ENCODE measurements around the gene UBA7.

UBA7 gene

DNA sequence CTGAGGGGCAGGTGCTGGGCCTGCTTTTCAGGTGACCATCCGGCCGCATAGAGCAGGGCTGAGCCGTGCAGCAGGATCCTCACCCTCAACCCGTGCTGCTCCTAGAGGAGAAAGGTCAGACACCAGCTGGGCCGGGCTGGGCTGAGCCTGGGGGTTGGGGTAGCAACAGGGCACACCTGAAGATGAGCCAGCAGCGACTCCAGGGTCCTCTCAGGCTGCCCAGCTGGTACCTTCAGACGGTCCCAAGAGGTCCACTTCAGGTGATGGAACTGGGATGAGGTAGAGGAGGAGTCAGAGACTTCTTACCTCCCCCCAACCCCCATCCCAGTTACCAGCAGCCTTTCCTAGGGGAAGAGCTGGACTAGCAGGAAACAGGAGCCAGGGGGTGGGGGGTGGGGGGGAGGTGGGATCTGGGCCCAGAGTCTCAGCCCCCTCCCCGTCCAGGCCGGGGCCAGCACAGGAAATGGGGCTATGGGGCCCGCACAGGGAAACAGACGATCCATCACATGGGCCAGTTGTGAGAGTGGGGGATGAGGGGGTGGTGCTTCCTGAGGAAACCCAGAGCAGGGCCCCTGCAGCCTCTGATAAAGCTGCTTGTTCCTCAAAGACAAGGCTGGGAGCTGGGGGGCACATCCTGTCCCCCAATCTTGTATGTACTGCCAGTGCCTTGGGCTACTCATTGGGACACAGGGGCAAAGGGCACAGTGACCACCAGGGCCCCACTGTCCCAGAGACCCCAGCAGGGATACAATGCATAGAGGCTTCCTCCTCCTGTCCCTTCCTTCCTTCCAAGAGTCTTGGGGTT, 7.7 kb downstream of the UBA7 start:
- peak; percentile 98 for DNase-seq

GRCh38 chr3:49805367-49805782, 8.4 kb downstream of the UBA7 start:
- peak; percentile 86 for DNase-seq

GRCh38 chr3:49804141-49805041, 9.4 kb downstream of the UBA7 start:
- peak; percentile 64 for DNase-seq

DNA sequence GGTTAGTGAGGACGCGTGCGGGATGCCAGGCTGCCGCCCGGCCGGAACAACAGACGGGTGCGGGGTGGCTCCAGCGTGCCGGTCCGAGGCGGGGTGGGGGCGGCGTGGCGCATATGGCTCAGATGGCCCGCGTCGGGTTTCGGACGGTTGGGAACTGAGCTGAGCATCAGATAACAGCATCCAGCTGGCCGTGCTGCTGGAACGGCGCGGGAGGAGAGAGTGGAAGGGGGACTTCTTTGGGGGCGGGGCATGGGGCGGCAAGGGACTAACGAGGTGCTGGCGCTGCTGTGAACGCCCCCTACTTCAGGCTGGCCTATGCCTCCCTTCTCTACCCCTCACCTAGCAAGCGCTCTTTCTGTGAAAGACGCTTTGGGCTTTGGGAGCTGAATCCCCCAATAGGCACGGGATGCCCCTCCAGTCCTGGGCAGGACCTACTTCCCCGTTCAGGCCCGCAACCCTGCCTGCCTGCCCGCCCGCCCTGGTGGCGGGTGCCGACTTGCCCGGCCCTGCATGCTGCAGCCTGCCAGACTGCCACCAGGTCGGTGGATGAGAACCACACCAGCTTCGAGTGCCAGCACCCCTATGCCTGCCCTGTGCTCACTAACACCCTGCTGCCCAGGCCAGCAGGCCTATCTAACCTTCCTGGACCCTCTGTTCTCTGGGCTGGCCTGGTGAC, 10.2 kb downstream of the UBA7 start:
- peak; percentile 95 for DNase-seq

DNA sequence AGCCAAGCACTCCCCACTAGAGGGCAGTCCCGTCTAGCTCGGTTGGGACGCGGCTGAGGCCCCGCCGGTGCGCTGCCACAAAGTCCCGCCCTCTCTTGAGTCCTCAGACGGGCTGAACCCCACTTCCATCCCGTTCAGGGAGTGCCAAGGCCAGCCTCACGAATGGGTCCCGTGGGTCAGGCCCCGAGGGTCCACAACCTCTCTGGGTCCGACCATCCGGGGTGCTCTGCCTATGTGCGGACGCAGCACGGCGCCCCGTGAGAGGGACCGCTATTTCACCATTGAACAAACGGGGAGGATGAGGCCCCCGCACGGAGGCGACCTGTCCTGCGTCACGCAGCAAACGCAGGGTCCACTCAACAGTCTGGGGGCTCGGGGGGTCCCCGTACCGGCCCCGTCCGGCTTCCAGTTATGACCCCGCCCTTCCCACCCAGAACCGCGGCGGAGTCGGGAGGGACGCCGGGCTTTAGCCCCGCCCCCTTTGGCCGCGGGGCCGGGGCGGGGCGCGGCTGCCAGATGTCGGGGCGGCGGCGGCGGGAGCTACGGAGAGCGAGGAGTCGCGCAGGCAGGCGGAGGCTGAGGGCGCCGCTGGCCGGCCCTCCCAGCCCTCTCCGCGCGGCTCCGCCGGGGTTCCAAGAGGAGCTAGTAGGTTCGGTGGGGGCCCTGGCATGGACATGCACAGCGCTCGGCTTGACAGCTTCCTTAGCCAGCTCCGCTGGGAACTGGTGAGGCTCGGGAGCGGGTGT, 10.9 kb downstream of the UBA7 start, which contains the start of gene INKA1:
INKA1 (plus strand) TSS at position 543 of the 746 bp plus-strand sequence; CDS start at position 675, 132 bp downstream.
- peak; percentile 96 for DNase-seq

GRCh38 chr3:49801160-49801559, 12.6 kb downstream of the UBA7 start:
- no peak for DNase-seq

DNA sequence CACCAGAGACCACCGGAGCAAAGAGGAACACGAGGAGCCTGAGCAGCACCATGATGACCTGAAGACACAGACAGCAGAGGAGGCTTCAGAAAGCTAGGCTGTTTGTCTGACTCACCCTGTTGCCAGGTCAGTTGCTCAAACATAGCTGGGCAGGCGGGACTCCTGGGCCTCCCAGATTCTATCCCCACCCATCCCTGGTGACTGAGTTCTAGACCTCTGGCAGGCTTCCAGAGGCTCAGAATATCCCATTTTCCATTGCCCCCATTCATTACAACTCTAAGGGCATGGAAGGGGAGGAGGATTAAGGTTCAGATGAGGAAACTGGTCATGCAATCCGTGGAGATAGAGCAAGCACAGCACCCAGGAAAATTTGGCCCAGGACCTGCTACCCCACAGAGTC, 14.0 kb downstream of the UBA7 start, which contains the start of gene CDHR4:
CDHR4 (minus strand) TSS at position 113 of the 400 bp plus-strand sequence; CDS start at position 52, 61 bp downstream.
- no peak for DNase-seq

DNA sequence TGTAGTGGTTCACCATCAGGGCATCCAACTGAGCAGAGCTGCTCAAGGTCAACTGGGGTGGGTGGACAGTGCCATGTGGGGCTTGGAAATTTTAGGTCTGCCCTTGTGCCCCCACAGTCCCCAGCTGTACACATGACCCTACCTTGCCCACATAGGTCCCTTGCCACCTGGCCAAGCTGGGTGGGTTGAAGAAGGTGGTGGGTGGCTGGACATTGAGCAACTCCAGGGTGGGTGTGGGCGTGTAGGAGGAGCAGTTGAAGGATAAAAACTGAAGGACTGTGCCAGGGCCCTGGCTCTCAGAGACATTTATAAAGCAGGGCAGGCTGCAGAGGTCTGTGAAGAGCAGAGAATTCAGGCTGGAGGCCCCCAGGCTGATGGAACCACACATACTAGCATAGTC, 14.6 kb downstream of the UBA7 start:
- DNase-seq = no peak

DNA sequence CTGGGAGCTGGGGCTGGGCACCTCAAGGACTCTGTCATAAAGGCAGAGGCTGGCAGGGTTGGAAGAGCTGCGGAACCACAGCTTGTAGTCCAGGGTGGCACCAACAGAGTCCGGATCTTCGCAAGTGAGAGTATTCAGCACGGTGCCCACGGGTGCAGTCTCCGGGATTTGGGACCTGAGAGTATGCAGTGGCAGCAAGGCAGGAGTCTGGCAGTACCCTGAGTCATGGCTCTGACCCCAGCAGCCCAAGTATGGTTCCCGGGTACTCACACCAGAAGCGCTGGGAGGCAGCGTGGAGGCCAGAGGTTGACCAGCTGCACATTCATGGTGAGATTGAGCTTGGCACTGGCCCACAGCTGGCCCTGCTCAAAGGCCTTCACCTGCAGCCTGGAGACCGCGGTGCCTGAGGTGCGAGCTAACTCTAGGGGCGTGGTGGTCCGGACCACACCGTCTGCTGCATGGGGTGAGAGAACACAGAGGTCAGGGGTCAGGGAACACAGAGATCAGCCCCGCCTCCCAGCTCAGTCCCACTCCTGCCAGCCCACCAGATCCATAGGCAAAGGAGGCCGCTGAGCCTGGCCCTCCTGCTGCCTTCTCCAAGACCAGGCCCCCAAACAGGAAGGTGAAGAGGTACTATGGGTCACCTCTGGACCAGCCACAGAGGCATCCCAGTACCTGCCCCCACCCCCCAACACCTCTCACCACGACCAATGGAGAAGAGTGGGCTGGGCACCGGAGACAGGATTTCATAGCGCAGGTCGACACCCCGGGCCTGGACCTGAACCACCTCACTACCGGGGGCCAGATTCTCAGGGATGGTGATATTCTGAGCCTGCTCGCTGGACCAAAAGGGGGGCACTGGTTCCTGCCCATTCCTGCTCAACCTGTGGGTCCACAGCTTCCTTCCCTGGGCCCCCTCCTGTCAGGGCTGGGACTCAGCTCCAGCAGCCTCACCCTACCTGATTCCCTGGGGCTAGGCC, 18.5 kb downstream of the UBA7 start:
- no peak for DNase-seq

- DNase-seq = no peak
Observed at GRCh38 chr3:49794431-49794830, 19.3 kb downstream of the UBA7 start.

DNA sequence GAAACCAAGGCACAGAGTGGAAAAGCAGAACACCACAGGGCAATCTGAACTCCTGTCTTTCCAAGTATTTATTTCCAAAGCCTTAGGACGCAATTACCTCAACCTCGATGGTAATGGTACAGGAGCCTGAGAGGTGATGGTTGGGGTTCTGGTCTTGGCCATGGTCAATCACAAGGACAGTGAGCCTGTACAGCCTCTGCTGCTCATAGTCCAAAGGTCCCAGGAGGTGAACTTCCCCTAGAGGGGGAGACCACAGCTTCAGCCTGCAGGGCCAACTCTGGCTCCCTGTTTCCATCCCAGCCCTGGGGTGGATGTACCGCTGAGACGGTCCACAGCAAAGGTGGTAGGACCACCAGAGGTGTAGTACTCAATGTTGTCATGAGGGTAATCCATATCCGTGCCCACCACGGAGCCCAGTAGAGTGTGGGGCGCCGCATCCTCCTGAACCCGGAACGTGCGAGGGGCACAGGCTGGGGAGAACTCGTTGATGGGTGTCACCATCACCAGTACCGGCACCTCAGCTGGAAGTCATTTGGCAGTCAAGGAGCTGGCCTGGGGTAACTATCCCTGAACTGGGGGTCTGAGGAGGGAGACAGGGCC, 20.2 kb downstream of the UBA7 start:
- no peak for DNase-seq

GRCh38 chr3:49792371-49793150, 21.2 kb downstream of the UBA7 start:
- DNase-seq = no peak

DNA sequence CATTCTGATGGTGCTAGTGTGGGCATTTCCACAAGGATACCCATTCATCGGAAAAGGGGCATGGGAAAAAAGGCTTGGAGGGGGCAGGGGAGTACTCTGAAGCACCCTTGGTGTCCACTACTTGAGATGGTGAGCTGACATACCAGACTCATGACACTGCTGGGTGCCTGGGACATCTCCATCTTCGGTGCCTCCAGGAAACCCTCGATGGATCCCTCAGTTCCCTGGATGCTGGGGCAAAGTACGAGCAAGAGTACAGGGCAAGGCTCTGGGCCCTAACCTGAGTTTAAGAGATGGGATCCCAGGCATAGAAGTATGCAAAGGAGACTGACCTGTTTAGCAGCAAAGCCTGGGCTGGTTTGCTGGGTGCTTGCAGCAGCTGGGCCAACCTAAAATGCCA, 22.2 kb downstream of the UBA7 start:
- no peak for DNase-seq

DNA sequence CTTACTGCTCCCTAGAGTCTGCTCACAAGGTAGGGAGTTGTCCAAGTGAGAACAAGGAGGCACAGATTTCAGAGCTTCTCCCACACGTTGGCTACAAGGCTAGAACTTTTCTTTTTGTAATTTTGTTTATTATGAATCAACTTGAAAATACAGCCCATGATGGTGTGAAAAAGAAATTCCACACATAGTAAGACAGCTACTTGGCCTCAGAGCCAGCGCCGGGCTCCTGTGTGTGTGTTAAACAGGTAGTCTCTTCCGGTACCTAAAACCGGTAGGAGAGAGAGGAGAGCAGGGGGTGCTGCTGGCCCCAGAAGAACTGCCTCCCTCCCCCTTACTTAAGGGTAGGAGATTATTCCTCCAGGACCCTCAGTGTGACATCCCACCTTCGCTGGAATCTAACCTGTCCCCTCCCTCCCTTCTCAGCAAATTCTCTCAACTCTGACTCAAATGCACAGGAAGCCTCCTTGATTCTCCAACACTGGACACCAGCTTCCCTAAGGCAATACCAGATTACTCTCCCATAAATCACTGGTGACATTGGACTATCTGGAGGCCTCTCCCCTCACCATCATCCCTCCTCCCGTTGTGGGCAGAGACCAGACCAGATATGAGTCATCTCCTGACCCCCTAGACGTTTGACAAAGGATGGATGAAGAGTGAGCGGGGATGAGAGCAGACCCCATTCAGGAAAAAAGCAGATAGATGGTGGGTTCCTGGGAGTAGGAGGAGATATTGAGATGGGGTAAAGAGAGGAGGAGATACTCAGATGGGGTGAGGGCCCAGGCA, 22.9 kb downstream of the UBA7 start:
- DNase-seq = no peak

- DNase-seq = no peak
Observed at GRCh38 chr3:49788056-49788455, 25.7 kb downstream of the UBA7 start.

GRCh38 chr3:49787536-49787935, 26.2 kb downstream of the UBA7 start:
- DNase-seq = no peak

DNA sequence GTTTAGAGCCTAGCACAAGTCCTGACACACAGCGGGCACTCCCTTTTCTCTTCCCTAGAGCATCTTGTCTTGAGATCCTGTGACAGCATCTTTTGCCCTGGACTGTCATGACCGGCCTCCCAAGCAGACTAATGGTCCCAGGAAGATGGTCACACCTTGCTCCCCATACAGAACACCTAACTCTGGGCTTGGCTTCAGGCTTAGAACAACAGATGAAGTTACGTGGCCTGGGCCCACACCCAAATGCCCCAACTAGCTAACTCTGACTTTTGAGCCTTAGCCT, 26.6 kb downstream of the UBA7 start:
- DNase-seq = no peak

DNA sequence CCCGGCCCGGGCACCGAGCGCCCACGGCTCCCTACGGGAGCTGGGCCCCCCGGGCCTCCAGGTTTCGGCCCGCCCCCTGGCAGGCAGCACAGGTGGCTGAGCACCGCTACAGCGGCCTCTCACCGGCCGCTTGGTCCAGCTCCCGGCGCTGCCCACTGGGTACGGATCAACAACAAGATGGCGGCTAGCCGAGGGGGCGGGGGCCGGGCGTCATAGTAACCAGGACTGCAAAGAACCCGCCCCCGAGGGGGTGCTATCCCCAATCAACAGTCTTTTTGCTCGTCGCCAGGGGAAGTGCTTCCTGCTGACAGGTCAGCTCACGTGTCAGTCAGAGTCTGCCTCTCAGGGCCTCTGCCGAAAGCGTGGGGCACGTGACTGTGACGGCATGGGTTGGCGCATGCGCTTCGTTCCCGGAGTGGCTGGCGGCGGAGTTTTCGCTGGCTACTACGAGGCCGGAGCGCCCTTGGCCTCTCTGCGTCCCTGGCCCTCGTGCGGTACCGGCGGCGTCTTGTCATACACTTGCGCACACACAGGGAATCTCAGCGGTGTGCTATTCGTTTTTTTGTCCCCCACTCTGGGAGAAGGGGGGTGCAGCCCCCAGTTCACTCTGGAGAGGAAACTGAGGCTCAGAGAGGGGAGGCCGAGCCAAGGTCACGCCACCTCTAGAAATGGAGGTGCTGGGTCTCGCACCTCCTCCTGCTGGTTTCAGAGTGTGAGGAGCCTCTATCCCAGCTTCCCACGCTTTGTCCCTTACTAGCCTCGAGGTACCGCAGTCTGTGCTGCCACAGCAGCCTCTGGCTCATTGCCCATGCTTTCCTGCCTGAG, 27.2 kb downstream of the UBA7 start, which contains the start of gene IP6K1:
IP6K1 (minus strand) TSS at position 186 of the 825 bp plus-strand sequence. CDS start 38,502 bp downstream, outside the sequence.
- DNase-seq = peak; percentile 100
